Liver (tissue), 9 donors: ENCODE data around the gene TMEM183A. TPM values are rescaled to one million over a fixed set of nuclear protein-coding genes. Genes with fewer than 3 reads are reported as not detected.

Source experiments
- DNase-seq: peaks from one replicate; pipeline ENCODE4 v3.0.0-alpha.2; 2017; ENCODE audit warnings: low spot score
- H3K27ac ChIP-seq, 2 donors: one replicate each; pipeline ENCODE4 v1.7.0; 2013; ENCODE audit warnings: inconsistent platforms in 2 of 2, low read length in 2 of 2, control low read depth in 1 of 2, low read depth in 1 of 2, mild to moderate bottlenecking in 1 of 2
- H3K27me3 ChIP-seq, 4 donors: one replicate each; pipeline versions ENCODE4 v1.6.1 to v1.7.0; 2013; ENCODE audit warnings: low read length in 3 of 4, inconsistent platforms in 1 of 4, mild to moderate bottlenecking in 1 of 4, moderate library complexity in 1 of 4; ENCODE audit not compliant: control insufficient read depth in 4 of 4, insufficient read depth in 4 of 4
- H3K36me3 ChIP-seq, 4 donors: one replicate each; pipeline versions ENCODE4 v1.6.1 to v1.7.0; 2013; ENCODE audit warnings: low read length in 3 of 4, mild to moderate bottlenecking in 3 of 4, low read depth in 1 of 4, moderate library complexity in 1 of 4; ENCODE audit not compliant: control insufficient read depth in 4 of 4, insufficient read depth in 3 of 4
- H3K4me1 ChIP-seq, 4 donors: one replicate each; pipeline versions ENCODE4 v1.6.1 to v1.7.0; 2013; ENCODE audit warnings: low read length in 3 of 4, mild to moderate bottlenecking in 3 of 4, moderate library complexity in 1 of 4; ENCODE audit not compliant: control insufficient read depth in 4 of 4, insufficient read depth in 4 of 4
- H3K4me3 ChIP-seq, 3 donors: one replicate each; pipeline versions ENCODE4 v1.6.1 to v1.7.0; 2013; ENCODE audit warnings: low read length in 3 of 3, control low read depth in 1 of 3, low read depth in 1 of 3, mild to moderate bottlenecking in 1 of 3
- H3K9ac ChIP-seq, 2 donors: one replicate each; pipeline ENCODE4 v1.7.0; 2013; ENCODE audit warnings: low read length in 2 of 2, mild to moderate bottlenecking in 2 of 2, moderate library complexity in 2 of 2, control low read depth in 1 of 2, low read depth in 1 of 2
- H3K9me3 ChIP-seq, 4 donors: one replicate each; pipeline versions ENCODE4 v1.6.1 to v1.7.0; 2013; ENCODE audit warnings: low read length in 3 of 4; ENCODE audit not compliant: control insufficient read depth in 4 of 4
- FOXA1 ChIP-seq: IDR thresholded peaks from 2 replicates; pipeline ENCODE4 v1.6.1; 2016; ENCODE audit warnings: antibody characterized with exemption
- HNF4A ChIP-seq, 2 donors: conservative IDR thresholded peaks; 2 replicates each; pipeline ENCODE4 v1.6.1; 2016; ENCODE audit warnings: antibody characterized with exemption in 2 of 2, mild to moderate bottlenecking in 2 of 2
- JUND ChIP-seq, 2 donors: IDR thresholded peaks; 2 replicates each; pipeline ENCODE4 v1.6.1; 2016; ENCODE audit warnings: antibody characterized with exemption in 2 of 2
- MAX ChIP-seq: IDR thresholded peaks from 2 replicates; pipeline ENCODE4 v1.6.1; 2016; ENCODE audit warnings: antibody characterized with exemption
- NR2F2 ChIP-seq: IDR thresholded peaks from 2 replicates; pipeline ENCODE4 v1.6.1; 2016; ENCODE audit warnings: antibody characterized with exemption
- RAD21 ChIP-seq, 2 donors: IDR thresholded peaks; 2 replicates each; pipeline ENCODE4 v1.6.1; 2016; ENCODE audit warnings: antibody characterized with exemption in 2 of 2, mild to moderate bottlenecking in 2 of 2
- RXRA ChIP-seq, 2 donors: IDR thresholded peaks; 2 replicates each; pipeline ENCODE4 v1.6.1; 2017 to 2018; ENCODE audit warnings: antibody characterized with exemption in 2 of 2, mild to moderate bottlenecking in 1 of 2
- SP1 ChIP-seq: IDR thresholded peaks from 2 replicates; pipeline ENCODE4 v1.6.1; 2018; ENCODE audit warnings: antibody characterized with exemption, mild to moderate bottlenecking
- YY1 ChIP-seq: IDR thresholded peaks from 2 replicates; pipeline ENCODE4 v1.6.1; 2016; ENCODE audit warnings: antibody characterized with exemption, mild to moderate bottlenecking
- WGBS: extraction: QIAGEN DNeasy Blood & Tissue Kit; methylation state at CpG from one replicate; pipeline ENCODE4 v1.1.7; 2013; 5-methylcytosine and 5-hydroxymethylcytosine counted together
- polyA plus RNA-seq, 2 donors: library from polyadenylated mRNA; stranded (reverse) in 1 of 2; unstranded in 1 of 2; fragments of 200-250 nt in 1 of 2; fragments of >200 nt in 1 of 2; fragmentation: Nextera tagmentation in 1 of 2; extraction: Ambion mirVana in 1 of 2; gene quantifications; one replicate each; pipeline versions ENCODE4 v1.2.1 to v1.2.3, GENCODE V29; 2013 to 2015
- total RNA-seq, 2 donors: library from RNA; depleted of rRNA; stranded (reverse); fragments of >200 nt; gene quantifications; one replicate each; pipeline ENCODE4 v1.2.3, GENCODE V29; 2014
- TF ChIP-seq, protein P1 (sequence below): IDR thresholded peaks from 2 replicates; pipeline ENCODE4 v1.6.1; 2016; ENCODE audit warnings: antibody characterized with exemption
- TF ChIP-seq, protein P2 (sequence below): IDR thresholded peaks from 2 replicates; pipeline ENCODE4 v1.6.1; 2016; ENCODE audit warnings: antibody characterized with exemption
- TF ChIP-seq, protein P3 (sequence below): IDR thresholded peaks from 2 replicates; pipeline ENCODE4 v1.6.1; 2016; ENCODE audit warnings: antibody characterized with exemption, mild to moderate bottlenecking
- donor health status: healthy.
- donor health status: healthy.
- donor health status: healthy.
- donor health status: healthy.
- donor health status: healthy.

Gene TMEM183A
- total and polyA plus RNA-seq, 4 donors: 21.0 to 48.9 (median 35.5) TPM

- Histone ChIP-seq H3K36me3 (no peaks in the 10 kb centered on the region), H3K27me3 (no peaks in the 10 kb centered on the region), H3K4me3 (no peak overlapping the region), H3K9ac (no peak overlapping the region), H3K27ac (no peak overlapping the region), H3K9me3 (no peaks in the 10 kb centered on the region), H3K4me1 (no peaks in the 10 kb centered on the region)
- DNase-seq: no peak
- WGBS: 58% methylated on average over 2 of the region's 2 CpGs
- TF ChIP-seq NR2F2 (no peak), RAD21 (IDR thresholded peaks at IDR 0.05) (no peak), YY1 (no peak), MAX (no peak), RXRA (IDR thresholded peaks at IDR 0.05) (no peak), SP1 (no peak)
- TF ChIP-seq, protein P1, sequence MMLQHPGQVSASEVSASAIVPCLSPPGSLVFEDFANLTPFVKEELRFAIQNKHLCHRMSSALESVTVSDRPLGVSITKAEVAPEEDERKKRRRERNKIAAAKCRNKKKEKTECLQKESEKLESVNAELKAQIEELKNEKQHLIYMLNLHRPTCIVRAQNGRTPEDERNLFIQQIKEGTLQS: no peak
- TF ChIP-seq, protein P2, sequence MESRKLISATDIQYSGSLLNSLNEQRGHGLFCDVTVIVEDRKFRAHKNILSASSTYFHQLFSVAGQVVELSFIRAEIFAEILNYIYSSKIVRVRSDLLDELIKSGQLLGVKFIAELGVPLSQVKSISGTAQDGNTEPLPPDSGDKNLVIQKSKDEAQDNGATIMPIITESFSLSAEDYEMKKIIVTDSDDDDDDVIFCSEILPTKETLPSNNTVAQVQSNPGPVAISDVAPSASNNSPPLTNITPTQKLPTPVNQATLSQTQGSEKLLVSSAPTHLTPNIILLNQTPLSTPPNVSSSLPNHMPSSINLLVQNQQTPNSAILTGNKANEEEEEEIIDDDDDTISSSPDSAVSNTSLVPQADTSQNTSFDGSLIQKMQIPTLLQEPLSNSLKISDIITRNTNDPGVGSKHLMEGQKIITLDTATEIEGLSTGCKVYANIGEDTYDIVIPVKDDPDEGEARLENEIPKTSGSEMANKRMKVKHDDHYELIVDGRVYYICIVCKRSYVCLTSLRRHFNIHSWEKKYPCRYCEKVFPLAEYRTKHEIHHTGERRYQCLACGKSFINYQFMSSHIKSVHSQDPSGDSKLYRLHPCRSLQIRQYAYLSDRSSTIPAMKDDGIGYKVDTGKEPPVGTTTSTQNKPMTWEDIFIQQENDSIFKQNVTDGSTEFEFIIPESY: no peak
These were observed 29.4 kb downstream of the TMEM183A start for GRCh38 chr1:203036537-203036936.

- Histone ChIP-seq H3K4me3 (no peak overlapping the region), H3K4me1 (no peaks in the 10 kb centered on the region), H3K36me3 (no peaks in the 10 kb centered on the region), H3K9ac (no peak overlapping the region), H3K27me3 (no peaks in the 10 kb centered on the region), H3K9me3 (no peaks in the 10 kb centered on the region), H3K27ac (no peak overlapping the region)
- TF ChIP-seq HNF4A (conservative IDR thresholded peaks at IDR 0.05) (no peak), FOXA1 (no peak), YY1 (no peak), JUND (IDR thresholded peaks at IDR 0.05) (no peak), MAX (no peak)
- TF ChIP-seq, protein P3, sequence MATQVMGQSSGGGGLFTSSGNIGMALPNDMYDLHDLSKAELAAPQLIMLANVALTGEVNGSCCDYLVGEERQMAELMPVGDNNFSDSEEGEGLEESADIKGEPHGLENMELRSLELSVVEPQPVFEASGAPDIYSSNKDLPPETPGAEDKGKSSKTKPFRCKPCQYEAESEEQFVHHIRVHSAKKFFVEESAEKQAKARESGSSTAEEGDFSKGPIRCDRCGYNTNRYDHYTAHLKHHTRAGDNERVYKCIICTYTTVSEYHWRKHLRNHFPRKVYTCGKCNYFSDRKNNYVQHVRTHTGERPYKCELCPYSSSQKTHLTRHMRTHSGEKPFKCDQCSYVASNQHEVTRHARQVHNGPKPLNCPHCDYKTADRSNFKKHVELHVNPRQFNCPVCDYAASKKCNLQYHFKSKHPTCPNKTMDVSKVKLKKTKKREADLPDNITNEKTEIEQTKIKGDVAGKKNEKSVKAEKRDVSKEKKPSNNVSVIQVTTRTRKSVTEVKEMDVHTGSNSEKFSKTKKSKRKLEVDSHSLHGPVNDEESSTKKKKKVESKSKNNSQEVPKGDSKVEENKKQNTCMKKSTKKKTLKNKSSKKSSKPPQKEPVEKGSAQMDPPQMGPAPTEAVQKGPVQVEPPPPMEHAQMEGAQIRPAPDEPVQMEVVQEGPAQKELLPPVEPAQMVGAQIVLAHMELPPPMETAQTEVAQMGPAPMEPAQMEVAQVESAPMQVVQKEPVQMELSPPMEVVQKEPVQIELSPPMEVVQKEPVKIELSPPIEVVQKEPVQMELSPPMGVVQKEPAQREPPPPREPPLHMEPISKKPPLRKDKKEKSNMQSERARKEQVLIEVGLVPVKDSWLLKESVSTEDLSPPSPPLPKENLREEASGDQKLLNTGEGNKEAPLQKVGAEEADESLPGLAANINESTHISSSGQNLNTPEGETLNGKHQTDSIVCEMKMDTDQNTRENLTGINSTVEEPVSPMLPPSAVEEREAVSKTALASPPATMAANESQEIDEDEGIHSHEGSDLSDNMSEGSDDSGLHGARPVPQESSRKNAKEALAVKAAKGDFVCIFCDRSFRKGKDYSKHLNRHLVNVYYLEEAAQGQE: no peak
- TF ChIP-seq, protein P2: no peak
- DNase-seq: no peak
- WGBS: 75% methylated on average over 10 of the region's 10 CpGs
These were observed 30.5 kb downstream of the TMEM183A start for GRCh38 chr1:203037509-203038190.
